ENCODE data around the gene ZNF324. TPM values are rescaled to one million over a fixed set of nuclear protein-coding genes. Genes with fewer than 3 reads are reported as not detected.

ZNF324 gene
- total RNA-seq, 2 donors from 2014 or later, result 10.2 to 12.0 TPM

DNA sequence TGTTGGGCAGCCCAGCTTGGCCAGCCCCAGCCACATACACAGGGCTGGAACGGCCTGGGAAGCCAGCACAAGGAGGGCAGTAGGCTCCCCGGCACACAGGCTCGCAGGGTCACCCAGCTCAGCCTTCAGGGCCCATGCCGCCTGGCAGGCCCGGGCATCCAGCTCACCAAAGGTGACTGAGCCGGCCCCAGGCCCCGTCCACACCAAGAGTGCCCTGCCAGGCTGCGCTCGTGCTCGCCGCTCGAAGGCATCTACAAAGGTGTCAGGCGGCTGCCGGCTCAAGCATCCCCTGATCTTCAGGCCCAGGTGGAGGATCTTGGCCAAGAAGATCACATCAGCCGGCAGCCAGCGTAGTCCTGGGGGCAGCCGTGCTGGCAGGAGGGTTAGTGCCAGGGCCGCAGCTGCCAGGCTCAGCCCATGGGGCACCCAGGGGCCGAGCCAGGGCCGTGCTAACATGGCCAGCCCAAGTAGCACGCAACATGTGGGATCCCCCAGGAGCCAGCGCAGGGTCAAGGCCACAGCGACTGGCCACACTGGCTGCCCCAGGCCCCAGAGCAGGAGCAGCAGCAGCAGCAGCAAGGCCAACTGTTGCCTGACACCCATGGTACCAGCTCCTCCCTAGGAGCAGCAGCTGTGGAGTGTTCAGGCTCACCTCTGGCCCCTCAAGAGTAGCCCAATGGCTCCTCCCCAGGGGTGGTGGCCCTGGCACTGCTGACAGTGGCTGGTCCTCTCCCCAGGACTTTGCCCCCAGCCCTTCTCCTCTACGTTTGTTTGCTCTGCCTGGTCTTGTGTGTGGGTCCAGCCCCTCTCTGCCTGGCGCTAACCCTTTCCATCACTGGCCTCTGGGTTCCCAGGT is 44.7 kb downstream of the ZNF324 start, which contains the start of gene SLC27A5:
Gene SLC27A5, minus strand, starts transcription at position 640 of the 856 bp plus-strand sequence. Its CDS starts 37 bp downstream, at position 603.
- H3K4me3 ChIP-seq, result no peak within 1 kb of the TSS
- H3K4me1 ChIP-seq, result no peaks in the 10 kb centered on the region
- TF ChIP-seq, protein P1, sequence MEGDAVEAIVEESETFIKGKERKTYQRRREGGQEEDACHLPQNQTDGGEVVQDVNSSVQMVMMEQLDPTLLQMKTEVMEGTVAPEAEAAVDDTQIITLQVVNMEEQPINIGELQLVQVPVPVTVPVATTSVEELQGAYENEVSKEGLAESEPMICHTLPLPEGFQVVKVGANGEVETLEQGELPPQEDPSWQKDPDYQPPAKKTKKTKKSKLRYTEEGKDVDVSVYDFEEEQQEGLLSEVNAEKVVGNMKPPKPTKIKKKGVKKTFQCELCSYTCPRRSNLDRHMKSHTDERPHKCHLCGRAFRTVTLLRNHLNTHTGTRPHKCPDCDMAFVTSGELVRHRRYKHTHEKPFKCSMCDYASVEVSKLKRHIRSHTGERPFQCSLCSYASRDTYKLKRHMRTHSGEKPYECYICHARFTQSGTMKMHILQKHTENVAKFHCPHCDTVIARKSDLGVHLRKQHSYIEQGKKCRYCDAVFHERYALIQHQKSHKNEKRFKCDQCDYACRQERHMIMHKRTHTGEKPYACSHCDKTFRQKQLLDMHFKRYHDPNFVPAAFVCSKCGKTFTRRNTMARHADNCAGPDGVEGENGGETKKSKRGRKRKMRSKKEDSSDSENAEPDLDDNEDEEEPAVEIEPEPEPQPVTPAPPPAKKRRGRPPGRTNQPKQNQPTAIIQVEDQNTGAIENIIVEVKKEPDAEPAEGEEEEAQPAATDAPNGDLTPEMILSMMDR (IDR thresholded peaks at IDR 0.05), result no peak
- no peaks in the 10 kb centered on the region for H3K36me3 ChIP-seq
- H3K27ac ChIP-seq, result no peak within 1 kb of the TSS
- intact Hi-C loops (cut with DNase I), result no loop called here
- DNase-seq, result peak; percentile 54
- peak within 1 kb of the TSS in 1 of 2 donors; percentile 39 for H3K9ac ChIP-seq (ENCODE audit: low read depth in 2 of 2, low read length in 2 of 2)
- no peaks in the 10 kb centered on the region for H3K9me3 ChIP-seq
- H3K27me3 ChIP-seq, result no peaks in the 10 kb centered on the region

DNA sequence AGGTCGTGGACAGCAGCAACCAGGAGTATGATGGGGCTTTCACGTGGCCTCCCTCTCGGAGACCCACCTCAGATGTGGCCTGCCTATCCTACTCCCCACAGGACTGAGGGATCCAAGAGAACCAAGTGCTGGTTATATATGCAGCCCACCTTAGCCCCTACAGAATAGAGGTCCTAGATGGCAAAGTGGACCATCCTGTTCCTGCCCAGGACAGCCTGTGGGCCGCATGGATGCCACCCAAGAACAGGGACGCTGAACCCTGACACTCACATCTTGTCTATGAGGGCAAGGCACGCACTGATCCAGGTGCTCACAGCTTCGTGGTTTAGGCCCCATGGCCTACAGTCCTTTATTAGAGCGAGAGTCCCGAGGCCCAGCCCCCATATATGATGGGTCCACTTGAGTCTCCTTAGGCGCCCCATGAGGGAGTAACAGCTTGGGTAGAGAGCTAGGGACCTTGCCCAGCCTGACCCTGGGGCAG is 46.4 kb downstream of the ZNF324 start:
- peaks cover 5% of the 10 kb centered on the region for H3K4me1 ChIP-seq
- no peaks in the 10 kb centered on the region for H3K9me3 ChIP-seq
- intact Hi-C loops (cut with DNase I), result no loop called here
- H3K4me3 ChIP-seq, result no peak overlapping the region
- H3K27me3 ChIP-seq, result no peaks in the 10 kb centered on the region
- TF ChIP-seq, protein P1 (IDR thresholded peaks at IDR 0.05), result no peak
- H3K9ac ChIP-seq (ENCODE audit: low read depth in 2 of 2, low read length in 2 of 2), result peak overlapping the region in 1 of 2 donors; percentile 34
- DNase-seq, result no peak
- H3K36me3 ChIP-seq, result peaks cover 6% of the 10 kb centered on the region
- H3K27ac ChIP-seq, result no peak overlapping the region

- intact Hi-C loops (cut with DNase I), result no loop called here
- no peaks in the 10 kb centered on the region for H3K9me3 ChIP-seq
- peak overlapping the region; percentile 40 for H3K4me3 ChIP-seq
- no peaks in the 10 kb centered on the region for H3K27me3 ChIP-seq
- H3K4me1 ChIP-seq, result peaks cover 5% of the 10 kb centered on the region
- peak; percentile 93 for DNase-seq
- peaks cover 6% of the 10 kb centered on the region for H3K36me3 ChIP-seq
- peak overlapping the region; percentile 57 to 70 for H3K9ac ChIP-seq (ENCODE audit: low read depth in 2 of 2, low read length in 2 of 2)
- TF ChIP-seq, protein P1 (IDR thresholded peaks at IDR 0.05), result peak; percentile 96
- peak overlapping the region; percentile 1 for H3K27ac ChIP-seq
Observed at GRCh38 chr19:58513694-58514563, 47.0 kb downstream of the ZNF324 start.

- Histone ChIP-seq H3K4me1 (peaks cover 5% of the 10 kb centered on the region), H3K9ac (ENCODE audit: low read depth in 2 of 2, low read length in 2 of 2) (peak overlapping the region in 1 of 2 donors; percentile 57), H3K9me3 (no peaks in the 10 kb centered on the region), H3K4me3 (peak overlapping the region; percentile 40), H3K27me3 (no peaks in the 10 kb centered on the region), H3K36me3 (peaks cover 6% of the 10 kb centered on the region), H3K27ac (no peak overlapping the region)
- no peak for DNase-seq
- intact Hi-C loops (cut with DNase I), result no loop called here
- TF ChIP-seq, protein P1 (IDR thresholded peaks at IDR 0.05), result no peak
Observed at GRCh38 chr19:58514564-58515022, 47.7 kb downstream of the ZNF324 start.

DNA sequence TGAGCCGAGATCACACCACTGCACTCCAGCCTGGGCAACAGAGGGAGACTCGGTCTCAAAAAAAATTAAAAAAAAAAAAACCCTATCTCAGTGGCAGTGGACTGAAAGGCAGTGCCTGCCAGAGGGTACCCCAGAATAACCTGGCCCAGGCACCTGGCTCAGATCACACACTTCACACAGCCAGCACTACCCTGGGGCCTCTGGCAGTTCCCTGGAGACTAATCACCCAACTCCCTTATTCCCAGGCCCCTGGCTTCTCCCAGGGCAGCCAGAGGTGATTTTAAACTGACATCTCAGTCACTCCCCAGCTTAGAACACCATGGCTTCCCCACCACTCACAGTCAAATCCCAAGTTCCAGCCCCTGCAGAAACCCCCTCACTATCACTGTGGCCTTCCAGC is 48.4 kb downstream of the ZNF324 start:
- peaks cover 5% of the 10 kb centered on the region for H3K4me1 ChIP-seq
- H3K4me3 ChIP-seq, result no peak overlapping the region
- TF ChIP-seq, protein P1 (IDR thresholded peaks at IDR 0.05), result no peak

More for the DNA sequence above, 48.4 kb downstream of the ZNF324 start:
- Histone ChIP-seq H3K27ac (no peak overlapping the region), H3K27me3 (no peaks in the 10 kb centered on the region), H3K36me3 (peaks cover 6% of the 10 kb centered on the region), H3K9me3 (no peaks in the 10 kb centered on the region), H3K9ac (ENCODE audit: low read depth in 2 of 2, low read length in 2 of 2) (no peak overlapping the region)
- intact Hi-C loops (cut with DNase I), result no loop called here
- DNase-seq, result no peak
